ENCODE data around the gene SCN9A.
"Not testable (repeated sequence)": the region's sequence is repeated elsewhere in the genome, so short reads cannot be mapped to it uniquely, and the experiment has no call there.

Gene SCN9A

GRCh38 chr2:166373951-166374350 is 1.8 kb downstream of the SCN9A start:
- DNase-seq: peak; percentile 41

GRCh38 chr2:166373539-166373938 is 2.2 kb downstream of the SCN9A start:
- DNase-seq: no peak

- DNase-seq: no peak
Observed at GRCh38 chr2:166373105-166373504, 2.6 kb downstream of the SCN9A start.

GRCh38 chr2:166372046-166372445 is 3.7 kb downstream of the SCN9A start:
- DNase-seq: no peak

- DNase-seq: no peak
Observed at GRCh38 chr2:166365803-166366420, 9.8 kb downstream of the SCN9A start.

GRCh38 chr2:166365239-166365638 is 10.5 kb downstream of the SCN9A start:
- no peak for DNase-seq

GRCh38 chr2:166364476-166365161 is 11.1 kb downstream of the SCN9A start:
- no peak for DNase-seq

GRCh38 chr2:166361351-166362153 is 14.2 kb downstream of the SCN9A start:
- DNase-seq: peak; percentile 41

GRCh38 chr2:166360906-166361305 is 14.8 kb downstream of the SCN9A start:
- DNase-seq: no peak

- no peak for DNase-seq
Observed at GRCh38 chr2:166360426-166360825, 15.3 kb downstream of the SCN9A start.

GRCh38 chr2:166357950-166358321 is 17.8 kb downstream of the SCN9A start:
- not testable (repeated sequence) for DNase-seq

GRCh38 chr2:166357068-166357949 is 18.4 kb downstream of the SCN9A start:
- DNase-seq: no peak

- DNase-seq: peak; percentile 20
Observed at GRCh38 chr2:166351319-166351718, 24.4 kb downstream of the SCN9A start.

GRCh38 chr2:166350525-166350924 is 25.2 kb downstream of the SCN9A start:
- DNase-seq: no peak

GRCh38 chr2:166344286-166345113 is 31.2 kb downstream of the SCN9A start:
- DNase-seq: no peak

- DNase-seq: peak; percentile 30
Observed at GRCh38 chr2:166343467-166343866, 32.3 kb downstream of the SCN9A start.

- DNase-seq: no peak
Observed at GRCh38 chr2:166341426-166341825, 34.3 kb downstream of the SCN9A start.

- DNase-seq: no peak
Observed at GRCh38 chr2:166338831-166339339, 36.9 kb downstream of the SCN9A start.

GRCh38 chr2:166337932-166338331 is 37.8 kb downstream of the SCN9A start:
- DNase-seq: no peak

GRCh38 chr2:166335284-166335683 is 40.5 kb downstream of the SCN9A start:
- DNase-seq: no peak

GRCh38 chr2:166334805-166335204 is 40.9 kb downstream of the SCN9A start:
- no peak for DNase-seq

GRCh38 chr2:166333801-166334200 is 41.9 kb downstream of the SCN9A start:
- DNase-seq: no peak
